Activated CD4-positive, alpha-beta T cell treated with anti-CD3 and anti-CD28 coated beads, Interleukin-10, Interleukin-2, amounts not matched to agents 100 ng/mL and 50 ng/mL, durations not matched to agents 16 hours and 8 hours (primary cell): ENCODE measurements around the gene SPINT3.
"Not testable (repeated sequence)": the region's sequence is repeated elsewhere in the genome, so short reads cannot be mapped to it uniquely, and the experiment has no call there.

Source experiments
- DNase-seq: peaks from one replicate; pipeline ENCODE4 v3.0.0-alpha.2; 2020

Gene SPINT3

GRCh38 chr20:45501600-45501999 lies 13.8 kb downstream of the SPINT3 start:
- DNase-seq: no peak

GRCh38 chr20:45500022-45500421 lies 15.4 kb downstream of the SPINT3 start:
- no peak for DNase-seq

GRCh38 chr20:45497971-45498494 lies 17.4 kb downstream of the SPINT3 start:
- DNase-seq: no peak

- no peak for DNase-seq
Observed at GRCh38 chr20:45496166-45496565, 19.3 kb downstream of the SPINT3 start.

- no peak for DNase-seq
Observed at GRCh38 chr20:45495501-45495941, 19.9 kb downstream of the SPINT3 start.

- DNase-seq: no peak
Observed at GRCh38 chr20:45489083-45489531, 26.3 kb downstream of the SPINT3 start.

- no peak for DNase-seq
Observed at GRCh38 chr20:45487231-45487635, 28.2 kb downstream of the SPINT3 start.

GRCh38 chr20:45485388-45485787 lies 30.0 kb downstream of the SPINT3 start:
- DNase-seq: no peak

GRCh38 chr20:45484676-45485075 lies 30.7 kb downstream of the SPINT3 start:
- DNase-seq: no peak

GRCh38 chr20:45479822-45480221 lies 35.6 kb downstream of the SPINT3 start:
- no peak for DNase-seq

GRCh38 chr20:45477530-45478148 lies 37.8 kb downstream of the SPINT3 start:
- DNase-seq: not testable (repeated sequence)

GRCh38 chr20:45472286-45472685 lies 43.1 kb downstream of the SPINT3 start:
- not testable (repeated sequence) for DNase-seq

GRCh38 chr20:45470937-45471336 lies 44.5 kb downstream of the SPINT3 start:
- DNase-seq: no peak

- no peak for DNase-seq
Observed at GRCh38 chr20:45470262-45470931, 45.0 kb downstream of the SPINT3 start.

GRCh38 chr20:45469336-45470261 lies 45.8 kb downstream of the SPINT3 start, which contains the start of gene WFDC2:
TSS of gene WFDC2 (plus strand) at chr20:45469753. CDS start at chr20:45469782, 29 bp downstream.
- DNase-seq: no peak

GRCh38 chr20:45467861-45468260 lies 47.6 kb downstream of the SPINT3 start:
- no peak for DNase-seq

GRCh38 chr20:45467172-45467571 lies 48.2 kb downstream of the SPINT3 start:
- no peak for DNase-seq

GRCh38 chr20:45465491-45466266 lies 49.7 kb downstream of the SPINT3 start:
- DNase-seq: no peak

- no peak for DNase-seq
Observed at GRCh38 chr20:45463709-45464108, 51.7 kb downstream of the SPINT3 start.

- no peak for DNase-seq
Observed at GRCh38 chr20:45462711-45463509, 52.5 kb downstream of the SPINT3 start.
